KOPT-K1 (cell line): Measurements from ENCODE around the gene CEP85L.

Source experiments
- H3K27ac ChIP-seq: fragments of 200-600 bp; sonication (generic); 2 replicates; pipeline ENCODE4 v1.5.1; 2016; ENCODE audit warnings: antibody characterized with exemption, mild to moderate bottlenecking, low read depth, low read length; ENCODE audit not compliant: poor library complexity, severe bottlenecking
- H3K36me3 ChIP-seq: fragments of 200-600 bp; sonication (generic); 2 replicates; pipeline ENCODE4 v1.5.1; 2017; ENCODE audit warnings: antibody characterized with exemption, mild to moderate bottlenecking, low read length, moderate library complexity; ENCODE audit not compliant: insufficient read depth
- H3K9me3 ChIP-seq: fragments of 200-600 bp; sonication (generic); 2 replicates; pipeline ENCODE4 v1.5.1; 2017; ENCODE audit warnings: antibody characterized with exemption, low read length, mild to moderate bottlenecking; ENCODE audit not compliant: insufficient read depth, poor library complexity, severe bottlenecking

Gene CEP85L

DNA sequence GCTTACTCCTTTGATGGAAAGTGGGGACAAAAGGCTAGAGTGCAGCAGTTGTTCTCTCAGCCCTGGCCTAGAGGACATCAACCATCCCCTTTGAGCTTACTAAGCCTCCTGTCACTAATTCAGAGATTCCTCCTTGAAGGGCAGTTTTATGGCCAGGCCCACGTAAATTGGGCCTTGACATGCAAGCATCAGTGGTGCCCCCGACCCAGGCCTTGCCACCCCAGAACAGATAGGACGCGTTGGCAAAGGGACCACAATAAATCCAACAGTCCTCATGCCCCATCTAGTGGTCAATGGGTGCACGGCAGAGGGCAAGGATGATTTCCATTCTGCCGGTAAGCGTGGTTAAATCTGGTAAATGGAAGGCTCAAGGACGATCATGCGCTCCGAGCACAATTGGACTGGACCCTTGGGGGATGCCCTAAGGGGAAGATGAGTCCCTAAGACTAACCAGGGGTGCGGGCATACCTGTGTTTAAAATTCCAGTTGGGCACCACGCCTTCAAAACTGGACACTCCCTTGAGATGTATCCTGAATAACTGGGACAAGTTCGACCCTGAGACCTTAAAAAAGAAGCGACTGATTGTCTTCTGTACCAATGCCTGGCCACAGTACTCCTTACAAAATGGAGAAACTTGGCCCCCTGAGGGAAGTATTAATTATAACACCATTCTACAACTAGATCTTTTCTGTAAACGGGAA, 32.6 kb downstream of the CEP85L start:
- peaks cover 27% of the 10 kb centered on the region for H3K36me3 ChIP-seq
- H3K27ac ChIP-seq: no peak overlapping the region
- H3K9me3 ChIP-seq: no peaks in the 10 kb centered on the region

DNA sequence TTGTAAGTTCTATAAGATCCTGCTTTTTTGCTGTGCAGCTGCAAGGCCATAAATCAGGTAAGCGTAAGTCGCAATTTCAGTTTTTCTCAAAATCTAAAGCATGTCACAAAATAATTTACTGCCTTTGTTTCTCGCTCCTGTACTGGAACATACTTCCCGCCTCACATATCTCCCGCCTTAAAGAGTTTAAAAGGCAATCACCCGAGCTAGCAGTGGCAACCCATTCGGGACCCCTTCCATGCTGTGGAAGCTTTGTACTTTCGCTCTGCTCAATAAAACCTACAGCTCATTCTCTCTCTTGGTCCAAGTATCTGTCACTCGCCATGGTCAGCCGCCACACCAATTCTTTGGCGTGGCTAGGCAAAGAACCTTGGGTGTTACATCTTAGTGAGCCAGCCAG, 34.0 kb downstream of the CEP85L start:
- Histone ChIP-seq H3K36me3 (peaks cover 32% of the 10 kb centered on the region), H3K27ac (no peak overlapping the region), H3K9me3 (peaks cover 12% of the 10 kb centered on the region)

DNA sequence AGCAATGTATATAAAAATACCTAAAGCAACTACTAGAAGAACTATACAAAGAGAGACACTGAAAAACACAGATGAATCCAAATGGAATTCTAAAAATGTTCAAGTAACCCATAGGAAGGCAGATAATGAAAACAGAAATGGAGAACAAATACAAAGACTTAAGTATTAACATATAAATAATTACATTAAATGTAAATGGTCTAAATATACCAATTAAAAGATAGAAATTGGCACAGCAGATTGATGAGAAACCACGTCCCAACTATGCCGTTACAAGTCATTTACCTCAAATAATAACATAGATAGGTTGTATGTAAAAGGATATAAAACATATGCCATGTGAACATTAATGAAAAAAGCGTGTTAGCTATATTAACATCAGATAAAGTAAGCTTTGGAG, 40.1 kb downstream of the CEP85L start:
- Histone ChIP-seq H3K9me3 (peaks cover 34% of the 10 kb centered on the region), H3K36me3 (peaks cover 41% of the 10 kb centered on the region), H3K27ac (no peak overlapping the region)

DNA sequence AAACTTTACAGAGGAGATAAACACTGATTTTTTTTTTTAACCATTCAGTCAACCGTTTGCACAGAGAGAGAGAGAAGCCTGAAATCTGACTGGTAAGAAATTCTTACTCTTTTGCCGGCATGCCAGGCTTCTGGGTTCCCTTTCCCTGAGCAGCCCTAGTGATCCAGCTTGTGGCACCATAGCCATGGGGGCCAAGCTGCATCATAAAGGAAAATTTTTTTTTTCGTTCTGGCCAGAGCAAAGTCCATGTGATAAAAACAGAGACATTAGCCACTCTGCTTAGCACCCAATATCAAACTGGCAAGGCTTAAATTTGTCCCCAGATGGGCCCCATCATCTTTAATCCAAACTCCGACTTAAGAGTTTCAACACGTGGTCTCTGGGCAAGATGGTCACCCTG, 44.5 kb downstream of the CEP85L start:
- peaks cover 63% of the 10 kb centered on the region for H3K36me3 ChIP-seq
- H3K27ac ChIP-seq: no peak overlapping the region
- peaks cover 49% of the 10 kb centered on the region for H3K9me3 ChIP-seq

DNA sequence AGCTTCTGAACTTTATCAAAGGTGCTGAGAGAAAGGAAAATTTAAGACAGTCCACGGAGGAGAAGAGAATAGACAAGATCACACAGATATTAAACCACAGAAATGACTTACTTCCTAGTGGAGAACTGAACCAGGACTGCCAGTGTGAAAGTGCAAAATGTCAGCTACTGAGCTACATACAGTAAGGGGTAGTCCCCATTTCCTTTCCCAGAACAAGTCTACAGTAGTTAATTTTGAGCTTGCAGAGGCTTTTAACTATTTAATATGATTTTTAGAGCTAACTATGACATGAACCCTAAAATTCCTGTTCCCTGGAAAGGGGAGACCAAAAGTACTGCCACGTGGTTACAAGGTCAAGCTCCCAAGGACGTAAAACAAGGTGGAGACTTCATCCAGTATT, 45.1 kb downstream of the CEP85L start:
- Histone ChIP-seq H3K36me3 (peaks cover 65% of the 10 kb centered on the region), H3K9me3 (peaks cover 43% of the 10 kb centered on the region), H3K27ac (no peak overlapping the region)

DNA sequence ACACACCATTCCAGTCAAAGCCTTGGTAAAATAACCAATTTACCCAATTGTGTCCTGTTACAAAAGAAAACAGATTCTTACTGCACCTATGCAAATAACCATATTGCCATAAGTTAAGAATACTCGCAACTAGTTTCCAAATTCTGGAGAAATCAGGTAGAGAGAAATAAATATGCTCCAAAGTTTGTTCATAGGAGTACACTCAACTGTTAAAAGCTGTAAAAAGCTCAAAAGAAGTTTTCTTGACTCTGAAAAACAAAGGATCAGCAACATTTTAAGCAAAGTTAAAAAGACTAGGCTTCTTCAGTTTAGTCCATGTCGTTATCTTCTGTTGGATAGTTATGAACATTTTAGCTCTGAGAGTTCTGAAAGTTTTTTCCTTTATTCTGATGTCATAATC, 48.0 kb downstream of the CEP85L start:
- peaks cover 32% of the 10 kb centered on the region for H3K9me3 ChIP-seq
- peaks cover 66% of the 10 kb centered on the region for H3K36me3 ChIP-seq
- no peak overlapping the region for H3K27ac ChIP-seq

DNA sequence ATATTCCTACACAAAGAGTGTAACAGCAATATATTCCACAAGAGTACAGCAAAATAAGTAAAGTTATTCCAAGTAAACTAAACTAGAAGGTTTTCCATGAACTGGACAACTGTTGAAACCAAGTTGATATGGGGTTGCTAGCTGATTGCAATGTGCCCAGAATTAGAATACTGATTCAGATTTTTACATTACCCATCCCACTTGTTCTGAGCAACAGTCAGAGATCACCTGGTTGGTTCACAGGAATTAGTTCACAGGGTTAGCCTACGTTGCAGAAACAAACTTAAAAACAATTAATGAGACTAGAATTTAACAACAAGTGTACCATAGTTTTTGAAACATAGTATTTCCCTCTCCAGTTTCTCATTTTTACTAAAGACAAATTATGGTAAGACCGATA, 49.1 kb downstream of the CEP85L start:
- no peak overlapping the region for H3K27ac ChIP-seq
- H3K9me3 ChIP-seq: peaks cover 38% of the 10 kb centered on the region
- peaks cover 63% of the 10 kb centered on the region for H3K36me3 ChIP-seq

DNA sequence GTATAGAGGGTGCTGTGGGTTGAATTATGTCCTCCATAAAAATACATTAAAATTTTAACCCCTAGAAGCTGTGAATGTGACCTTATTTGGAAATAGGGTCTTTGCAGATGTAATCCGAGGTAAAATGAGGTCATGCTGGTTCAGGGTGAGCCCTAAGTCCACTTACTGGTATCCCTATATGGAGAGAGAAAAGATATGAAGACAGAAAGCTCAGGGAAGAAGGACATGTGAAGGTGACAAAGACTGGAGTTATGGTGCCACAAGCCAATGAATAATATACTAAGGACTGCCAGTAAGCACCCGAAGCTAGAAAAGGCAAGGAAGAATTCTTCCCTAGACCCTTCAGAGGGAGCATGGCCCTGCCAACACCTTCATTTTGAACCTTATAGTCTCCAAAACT, 53.1 kb downstream of the CEP85L start:
- H3K36me3 ChIP-seq: peaks cover 38% of the 10 kb centered on the region
- H3K27ac ChIP-seq: no peak overlapping the region

DNA sequence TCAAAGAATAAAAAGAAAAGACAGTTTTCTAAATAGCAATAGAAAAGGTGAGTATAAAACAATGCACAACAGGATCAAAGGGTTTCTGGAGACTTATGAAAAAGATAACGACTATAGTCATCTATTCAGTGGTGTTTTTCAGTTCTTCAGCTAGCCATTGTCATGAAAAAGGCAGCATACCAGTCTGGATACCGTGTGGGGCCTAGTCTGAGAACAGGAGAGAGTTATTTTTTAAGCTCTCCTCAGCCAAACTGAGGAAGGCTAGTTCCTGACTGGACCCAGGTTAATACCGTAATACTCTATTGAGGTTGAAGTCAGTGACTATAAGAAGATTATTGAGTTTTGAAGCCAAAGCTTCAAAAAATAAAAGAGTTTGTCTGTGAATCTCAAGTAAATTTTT, 53.8 kb downstream of the CEP85L start:
- peaks cover 31% of the 10 kb centered on the region for H3K36me3 ChIP-seq
- peaks cover 11% of the 10 kb centered on the region for H3K9me3 ChIP-seq
- no peak overlapping the region for H3K27ac ChIP-seq

More for the DNA sequence above, 53.1 kb downstream of the CEP85L start:
- H3K9me3 ChIP-seq: peaks cover 16% of the 10 kb centered on the region

DNA sequence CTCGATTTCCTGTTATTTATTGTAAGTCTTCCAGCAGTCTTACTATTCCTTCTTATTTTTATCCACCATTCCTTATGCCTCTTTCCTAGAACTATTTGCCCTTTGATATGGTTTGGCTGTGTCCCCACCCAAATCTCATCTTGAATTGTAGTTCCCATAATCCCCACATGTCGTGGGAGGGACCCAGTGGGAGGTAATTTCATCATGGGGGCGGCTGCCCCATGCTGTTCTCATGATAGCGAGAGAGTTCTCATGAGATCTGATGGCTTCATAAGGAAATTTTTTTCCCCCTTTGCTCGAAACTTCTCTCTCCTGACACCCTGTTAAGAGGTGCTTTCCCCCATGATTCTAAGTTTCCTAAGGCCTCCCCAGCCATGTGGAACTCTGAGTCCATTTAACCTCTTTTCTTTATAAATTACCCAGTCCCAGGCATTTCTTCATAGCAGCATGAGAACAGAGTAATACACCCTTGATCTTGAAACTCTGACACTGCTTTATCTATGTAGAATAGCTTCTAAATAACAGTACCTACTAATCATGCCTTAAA, 54.5 kb downstream of the CEP85L start:
- peaks cover 11% of the 10 kb centered on the region for H3K9me3 ChIP-seq
- peaks cover 23% of the 10 kb centered on the region for H3K36me3 ChIP-seq
- no peak overlapping the region for H3K27ac ChIP-seq

DNA sequence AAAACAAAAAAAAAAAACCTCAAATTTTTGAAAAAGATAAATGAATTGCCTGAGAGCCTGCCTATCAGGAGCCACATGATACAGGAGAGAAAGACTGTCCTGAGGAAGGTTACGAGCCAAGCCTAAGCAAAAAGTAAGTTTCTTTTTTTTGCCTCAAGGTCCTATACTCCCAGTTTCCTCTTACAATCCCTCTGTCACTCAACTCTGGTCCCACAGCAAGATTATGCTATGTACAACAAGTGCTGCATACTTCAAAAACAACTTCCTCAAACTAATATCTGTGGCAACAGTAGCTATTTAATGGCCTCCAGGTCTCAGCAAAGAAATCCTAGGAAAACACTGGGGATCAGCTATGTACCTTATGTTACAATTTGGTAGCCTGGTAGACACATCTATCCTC, 56.5 kb downstream of the CEP85L start:
- peaks cover 28% of the 10 kb centered on the region for H3K36me3 ChIP-seq
- no peak overlapping the region for H3K27ac ChIP-seq
- H3K9me3 ChIP-seq: peaks cover 11% of the 10 kb centered on the region

DNA sequence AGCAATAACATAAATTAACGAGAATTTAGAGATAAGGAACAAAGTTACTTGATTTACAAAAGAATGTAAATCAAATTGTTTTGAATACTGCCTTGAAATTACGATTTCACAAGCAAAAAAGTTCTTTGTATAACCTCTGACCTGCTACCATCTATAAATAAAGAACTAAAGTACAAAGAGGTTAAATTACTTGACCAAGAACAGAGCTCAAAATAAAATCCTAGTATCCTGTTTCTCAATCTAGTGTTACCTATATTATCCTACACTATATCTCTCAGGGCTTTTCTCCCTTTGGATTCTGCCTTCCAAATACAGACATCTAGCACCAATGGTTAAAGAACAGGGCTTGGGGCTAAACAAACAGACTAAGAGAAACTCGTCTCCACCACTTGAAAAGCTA, 59.5 kb downstream of the CEP85L start:
- H3K9me3 ChIP-seq: peaks cover 3% of the 10 kb centered on the region
- peaks cover 22% of the 10 kb centered on the region for H3K36me3 ChIP-seq
- H3K27ac ChIP-seq: no peak overlapping the region

DNA sequence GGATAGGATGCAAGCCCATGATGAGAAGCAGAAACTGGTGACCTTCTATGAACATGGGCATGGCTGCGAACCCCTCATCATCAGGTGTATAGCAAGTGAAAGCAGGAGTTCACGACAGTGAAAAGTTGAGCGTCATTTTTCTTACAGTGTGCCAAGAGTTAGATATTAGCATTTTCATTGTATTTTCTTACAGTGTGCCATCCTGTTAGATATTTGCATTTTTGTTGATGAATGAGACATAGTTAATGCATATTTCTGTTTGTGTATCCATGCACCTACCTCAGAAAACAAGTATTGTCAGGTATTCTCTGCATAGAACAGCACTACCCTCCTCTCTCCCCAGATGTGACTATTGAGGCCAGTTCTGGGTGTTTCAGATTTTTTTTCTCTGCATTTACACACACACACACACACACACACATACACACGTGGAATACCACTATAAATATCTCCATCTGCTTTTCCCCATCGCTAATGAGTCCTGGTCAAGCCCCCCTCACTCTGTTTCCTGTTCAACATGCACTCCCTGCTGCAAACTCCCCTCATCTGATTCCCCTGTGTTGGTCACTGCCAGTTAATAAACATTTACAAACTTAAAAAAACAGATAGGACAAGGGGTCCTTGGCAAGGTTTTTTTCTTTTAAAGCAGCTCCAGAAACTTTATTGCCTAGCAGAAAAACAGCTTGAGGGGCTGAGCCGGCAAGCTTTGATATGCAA, 61.6 kb downstream of the CEP85L start:
- H3K36me3 ChIP-seq: peaks cover 43% of the 10 kb centered on the region
- H3K27ac ChIP-seq: no peak overlapping the region
- H3K9me3 ChIP-seq: peaks cover 7% of the 10 kb centered on the region

DNA sequence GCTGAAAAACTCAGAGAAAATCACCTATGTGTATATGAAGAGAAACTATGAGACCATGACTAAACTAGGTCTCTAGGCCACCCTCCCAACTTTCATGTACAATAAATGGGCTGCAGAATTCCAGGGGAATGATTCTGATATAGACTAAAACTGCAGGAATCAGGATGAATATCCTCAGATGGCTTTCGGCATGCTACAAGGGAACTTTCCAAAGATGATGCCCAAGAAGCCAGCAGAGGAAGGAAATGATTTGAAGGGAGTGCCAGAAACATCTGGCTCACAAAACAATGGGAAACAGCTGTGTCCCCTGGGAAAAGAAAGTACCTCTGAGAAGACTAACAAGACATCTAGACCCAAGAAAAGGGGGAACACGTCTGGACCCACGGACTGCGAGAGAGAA, 62.2 kb downstream of the CEP85L start:
- Histone ChIP-seq H3K9me3 (peaks cover 7% of the 10 kb centered on the region), H3K36me3 (peaks cover 48% of the 10 kb centered on the region), H3K27ac (no peak overlapping the region)

DNA sequence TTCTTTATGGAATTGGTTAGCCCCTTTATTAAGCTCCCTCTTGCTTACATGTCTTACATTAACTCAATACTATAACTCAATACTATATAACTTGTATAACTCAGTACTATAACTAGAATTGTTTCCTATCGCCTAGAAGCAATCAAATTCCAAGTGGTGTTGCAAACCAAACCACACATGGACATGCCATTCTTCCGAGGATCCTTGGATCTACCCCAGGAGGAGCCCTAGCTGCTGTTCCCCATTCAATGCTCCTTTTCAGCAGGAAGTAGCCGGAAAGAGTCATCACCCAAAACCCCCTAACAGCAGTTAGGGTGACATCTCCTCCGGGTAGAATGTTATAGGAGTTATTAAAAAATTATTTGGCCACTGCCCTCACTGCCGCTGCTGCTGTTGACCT, 62.8 kb downstream of the CEP85L start:
- H3K9me3 ChIP-seq: peaks cover 7% of the 10 kb centered on the region

More for the DNA sequence above, 62.8 kb downstream of the CEP85L start:
- peaks cover 45% of the 10 kb centered on the region for H3K36me3 ChIP-seq
- no peak overlapping the region for H3K27ac ChIP-seq
